Glomerular endothelial cell (primary cell): ENCODE results near the gene AFAP1. TPM values are rescaled to one million over a fixed set of nuclear protein-coding genes. Genes with fewer than 3 reads are reported as not detected.
"Not testable (repeated sequence)": the region's sequence is repeated elsewhere in the genome, so short reads cannot be mapped to it uniquely, and the experiment has no call there.

ENCODE experiments used
- DNase-seq: peaks from one replicate; pipeline ENCODE4 v3.0.0-alpha.2; 2011; ENCODE audit warnings: low read depth, low spot score; ENCODE audit errors: extremely low read depth
- total RNA-seq: library from RNA; depleted of rRNA; stranded (reverse); fragments of >200 nt; gene quantifications from 2 replicates; pipeline ENCODE4 v1.2.3, GENCODE V29; 2015

AFAP1 gene
- total RNA-seq, 1 donor from 2014 or later, result 92.8 TPM

- no peak for DNase-seq
Observed at GRCh38 chr4:7950301-7951092, 10.8 kb upstream of the AFAP1 start.

- no peak for DNase-seq
Observed at GRCh38 chr4:7949759-7950158, 10.1 kb upstream of the AFAP1 start.

GRCh38 chr4:7947927-7948326 is 8.3 kb upstream of the AFAP1 start:
- no peak for DNase-seq

- no peak for DNase-seq
Observed at GRCh38 chr4:7945709-7946380, 6.2 kb upstream of the AFAP1 start.

GRCh38 chr4:7944599-7945220 is 5.0 kb upstream of the AFAP1 start:
- no peak for DNase-seq

- DNase-seq, result not testable (repeated sequence)
Observed at GRCh38 chr4:7943688-7944087, 4.0 kb upstream of the AFAP1 start.

GRCh38 chr4:7943211-7943610 is 3.5 kb upstream of the AFAP1 start:
- no peak for DNase-seq

- DNase-seq, result no peak
Observed at GRCh38 chr4:7941965-7942496, 2.4 kb upstream of the AFAP1 start.

GRCh38 chr4:7941111-7941964 is 1.7 kb upstream of the AFAP1 start:
- no peak for DNase-seq

- no peak for DNase-seq
Observed at GRCh38 chr4:7938609-7939376, 868 bp downstream of the AFAP1 start.

GRCh38 chr4:7938266-7938608 is 1.4 kb downstream of the AFAP1 start:
- DNase-seq, result no peak

GRCh38 chr4:7937006-7937405 is 2.7 kb downstream of the AFAP1 start:
- DNase-seq, result no peak

GRCh38 chr4:7933651-7934510 is 5.8 kb downstream of the AFAP1 start:
- DNase-seq, result no peak

GRCh38 chr4:7932287-7932686 is 7.4 kb downstream of the AFAP1 start:
- DNase-seq, result no peak

GRCh38 chr4:7929118-7929951 is 10.3 kb downstream of the AFAP1 start:
- no peak for DNase-seq

GRCh38 chr4:7928711-7929110 is 10.9 kb downstream of the AFAP1 start:
- no peak for DNase-seq

GRCh38 chr4:7926822-7927221 is 12.8 kb downstream of the AFAP1 start:
- DNase-seq, result no peak

GRCh38 chr4:7924570-7924969 is 15.1 kb downstream of the AFAP1 start:
- DNase-seq, result no peak
